Mucosa of descending colon (tissue), 3 donors: ENCODE data around the gene LLCFC1. TPM values are rescaled to one million over a fixed set of nuclear protein-coding genes. Genes with fewer than 3 reads are reported as not detected.

Source experiments
- ATAC-seq: fragments of 200-7000 bp; cut with Tn5 transposase; one replicate; pipeline ENCODE4 v1.9.1; 2020; ENCODE audit warnings: mild to moderate bottlenecking, moderate library complexity
- DNase-seq, 3 donors: peaks; one replicate each; pipeline ENCODE4 v3.0.0-alpha.2; 2020
- H3K36me3 ChIP-seq: fragments of 200-600 bp; one replicate; pipeline ENCODE4 v1.8.0; 2021; ENCODE audit warnings: low read depth, mild to moderate bottlenecking
- H3K4me1 ChIP-seq: fragments of 200-600 bp; one replicate; pipeline ENCODE4 v1.8.0; 2021; ENCODE audit warnings: low read depth, mild to moderate bottlenecking
- H3K4me3 ChIP-seq: fragments of 200-600 bp; one replicate; pipeline ENCODE4 v1.8.0; 2021; ENCODE audit warnings: mild to moderate bottlenecking
- H3K9me3 ChIP-seq: fragments of 200-600 bp; one replicate; pipeline ENCODE4 v1.8.0; 2021; ENCODE audit warnings: mild to moderate bottlenecking
- intact Hi-C, 2 donors: fragments of 100-400 bp; cut with DNase I in 1 of 2; cut with micrococcal nuclease in 1 of 2; formaldehyde crosslinking; loops; one replicate each; pipeline versions ENCODE4 v1.11.0 to v1.11.1; 2022; cut with DNase I, micrococcal nuclease
- total RNA-seq, 3 donors: library from RNA; stranded (reverse); fragmentation: NEBNext Ultra II Directional in 2 of 3; extraction: Animal tissue kit (Norgen Biotek cat#: 25700) in 2 of 3; gene quantifications; one replicate each; pipeline versions ENCODE4 v1.2.1 to v1.2.4, GENCODE V29; 2021 to 2023
- TF ChIP-seq, protein P1 (sequence below): fragments of 200-600 bp; IDR thresholded peaks from one replicate; pipeline ENCODE4 v1.8.0; 2022; ENCODE audit warnings: antibody characterized with exemption, mild to moderate bottlenecking
- donor health status: DM: no; HTN: no; CAD: no; lungs with moderate emphysema.
- donor health status: DM: no; HTN: no; CAD: no.
- donor health status: DM: no; HTN: yes; CAD: no.

The LLCFC1 gene
- total RNA-seq, 3 donors from 2014 or later: not detected

DNA sequence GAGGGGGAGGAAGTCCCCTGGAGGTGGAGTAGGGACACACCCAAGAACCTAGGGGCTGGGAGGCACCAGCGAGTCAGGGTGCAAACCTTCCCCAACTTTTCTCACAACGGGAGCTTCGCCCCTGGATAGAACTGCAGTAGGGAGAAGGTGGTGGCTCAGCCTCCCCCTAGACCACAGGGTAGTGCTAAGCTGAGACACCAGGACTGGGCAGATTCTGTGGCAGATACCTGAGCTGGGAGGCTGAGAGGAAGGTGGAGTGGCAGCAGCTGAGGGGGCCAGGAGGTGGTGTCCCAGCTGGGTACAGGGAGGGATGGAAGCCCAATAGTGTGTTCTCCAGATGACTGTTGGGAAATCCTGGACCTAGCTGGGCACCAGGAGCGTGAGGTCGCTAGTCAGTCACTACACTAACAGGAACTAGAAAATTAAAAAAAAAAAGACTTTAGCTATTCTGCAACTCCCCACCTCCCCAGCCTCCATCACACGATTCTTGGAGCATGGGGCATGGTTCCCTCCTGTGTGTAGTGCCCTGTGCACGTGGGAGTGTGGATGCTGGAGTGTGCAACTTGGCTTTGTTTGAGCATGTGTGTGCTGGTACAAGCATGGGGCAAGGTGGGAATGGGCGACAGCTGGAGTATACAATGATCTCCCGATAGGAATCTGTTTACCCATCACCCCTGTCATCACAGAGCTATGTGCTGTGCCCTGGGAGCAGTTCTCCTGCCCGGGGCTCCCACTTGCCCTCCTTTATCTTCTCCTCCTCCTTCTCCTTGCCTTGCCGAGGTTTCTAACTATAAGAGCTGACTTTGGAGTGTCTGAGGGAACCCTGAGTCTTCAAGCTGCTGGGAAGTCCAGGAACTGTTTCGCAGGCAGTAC, 44.9 kb upstream of the LLCFC1 start:
- ATAC-seq (no peak), DNase-seq (no peak)
- no peaks in the 10 kb centered on the region for H3K36me3 ChIP-seq
- intact Hi-C loops: no loop called here
- H3K4me1 ChIP-seq: no peaks in the 10 kb centered on the region
- H3K9me3 ChIP-seq: no peaks in the 10 kb centered on the region
- H3K4me3 ChIP-seq: no peak overlapping the region
- TF ChIP-seq, protein P1, sequence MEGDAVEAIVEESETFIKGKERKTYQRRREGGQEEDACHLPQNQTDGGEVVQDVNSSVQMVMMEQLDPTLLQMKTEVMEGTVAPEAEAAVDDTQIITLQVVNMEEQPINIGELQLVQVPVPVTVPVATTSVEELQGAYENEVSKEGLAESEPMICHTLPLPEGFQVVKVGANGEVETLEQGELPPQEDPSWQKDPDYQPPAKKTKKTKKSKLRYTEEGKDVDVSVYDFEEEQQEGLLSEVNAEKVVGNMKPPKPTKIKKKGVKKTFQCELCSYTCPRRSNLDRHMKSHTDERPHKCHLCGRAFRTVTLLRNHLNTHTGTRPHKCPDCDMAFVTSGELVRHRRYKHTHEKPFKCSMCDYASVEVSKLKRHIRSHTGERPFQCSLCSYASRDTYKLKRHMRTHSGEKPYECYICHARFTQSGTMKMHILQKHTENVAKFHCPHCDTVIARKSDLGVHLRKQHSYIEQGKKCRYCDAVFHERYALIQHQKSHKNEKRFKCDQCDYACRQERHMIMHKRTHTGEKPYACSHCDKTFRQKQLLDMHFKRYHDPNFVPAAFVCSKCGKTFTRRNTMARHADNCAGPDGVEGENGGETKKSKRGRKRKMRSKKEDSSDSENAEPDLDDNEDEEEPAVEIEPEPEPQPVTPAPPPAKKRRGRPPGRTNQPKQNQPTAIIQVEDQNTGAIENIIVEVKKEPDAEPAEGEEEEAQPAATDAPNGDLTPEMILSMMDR: no peak

DNA sequence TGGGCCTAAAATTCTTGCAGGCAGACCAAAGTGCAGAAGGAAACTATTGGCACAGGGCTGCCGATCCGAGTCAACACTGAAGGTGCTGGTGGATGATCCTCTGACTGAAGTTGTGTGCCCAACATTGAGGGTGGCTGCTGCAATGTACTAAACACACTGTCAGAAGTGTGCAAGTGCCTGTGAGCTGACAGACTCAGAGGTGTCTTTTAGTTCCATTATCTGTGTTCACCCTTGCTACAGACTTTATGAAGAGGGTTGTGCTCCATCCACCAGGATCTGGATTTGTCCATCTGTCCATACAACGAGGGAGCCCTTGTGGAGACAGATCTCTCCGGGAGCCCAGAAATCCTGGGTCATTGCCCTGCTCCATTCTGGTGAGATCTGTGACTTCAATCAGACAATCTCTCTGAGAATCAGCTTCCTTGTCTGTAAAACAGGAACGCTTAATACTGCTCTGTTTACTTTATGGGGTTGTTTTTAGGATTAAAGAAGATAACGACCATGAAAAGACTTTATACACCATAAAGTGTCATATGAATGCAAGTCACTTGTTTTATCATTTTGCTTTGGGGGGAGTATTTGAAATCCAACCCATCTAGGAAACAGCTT, 44.2 kb upstream of the LLCFC1 start:
- DNase-seq (no peak), ATAC-seq (no peak)
- Histone ChIP-seq H3K9me3 (no peaks in the 10 kb centered on the region), H3K4me1 (no peaks in the 10 kb centered on the region), H3K36me3 (no peaks in the 10 kb centered on the region), H3K4me3 (no peak overlapping the region)
- intact Hi-C loops: no loop called here
- TF ChIP-seq, protein P1: no peak

DNA sequence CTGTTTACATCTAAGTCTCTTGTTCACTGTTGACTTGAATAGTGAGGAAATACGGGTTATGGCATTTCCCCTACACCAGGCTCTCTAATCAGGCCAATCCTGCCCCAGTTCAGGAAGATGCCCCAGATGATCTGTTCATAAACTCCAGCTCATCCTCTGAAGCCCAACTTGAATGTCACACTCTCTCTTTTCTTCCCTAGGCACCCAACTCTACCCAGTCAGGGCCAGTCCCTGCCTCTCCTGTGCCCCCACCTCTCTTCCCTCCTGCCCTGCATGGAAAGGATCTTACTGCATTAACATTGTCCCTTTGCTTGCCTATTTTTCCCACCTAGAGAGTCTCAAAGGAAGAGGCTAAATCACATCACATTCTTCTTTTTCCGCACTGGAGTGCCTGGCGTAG, 43.1 kb upstream of the LLCFC1 start:
- Histone ChIP-seq H3K9me3 (no peaks in the 10 kb centered on the region), H3K4me1 (no peaks in the 10 kb centered on the region), H3K4me3 (no peak overlapping the region), H3K36me3 (no peaks in the 10 kb centered on the region)
- intact Hi-C loops: no loop called here
- no peak for ATAC-seq
- no peak for DNase-seq
- TF ChIP-seq, protein P1: no peak

DNA sequence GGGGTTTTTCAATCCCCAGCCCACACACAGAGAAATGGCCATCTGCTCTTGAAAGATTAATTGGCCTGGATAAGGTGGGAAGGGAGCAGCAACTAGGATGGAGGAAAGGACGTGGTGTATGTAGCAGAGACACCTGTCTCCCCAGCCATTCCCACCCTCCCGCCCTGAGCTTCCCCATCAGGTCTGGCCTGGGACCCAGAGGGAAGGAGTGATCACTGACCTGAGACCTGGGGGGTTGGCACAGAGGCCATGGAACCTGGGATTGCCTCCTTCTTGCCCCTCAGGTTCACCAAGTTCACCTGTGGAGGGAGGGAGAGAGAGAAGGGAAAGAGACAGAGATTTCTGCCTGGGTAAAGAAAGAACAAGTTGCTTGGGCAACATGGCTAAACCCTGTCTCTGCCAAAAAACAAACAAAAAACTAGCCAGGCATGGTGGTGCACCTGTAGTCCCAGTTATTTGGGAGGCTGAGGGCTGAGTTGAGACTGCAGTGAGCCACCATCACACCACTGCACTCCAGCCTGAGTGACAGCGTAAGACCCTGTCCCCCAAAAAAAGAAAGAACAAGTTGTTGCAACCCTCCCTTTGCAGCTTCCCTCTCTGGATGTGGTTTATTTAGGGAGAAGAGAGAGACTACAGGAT, 42.4 kb upstream of the LLCFC1 start:
- Histone ChIP-seq H3K36me3 (no peaks in the 10 kb centered on the region), H3K9me3 (no peaks in the 10 kb centered on the region), H3K4me3 (no peak overlapping the region), H3K4me1 (no peaks in the 10 kb centered on the region)
- DNase-seq: no peak
- intact Hi-C loops: no loop called here
- no peak for ATAC-seq
- TF ChIP-seq, protein P1: no peak

DNA sequence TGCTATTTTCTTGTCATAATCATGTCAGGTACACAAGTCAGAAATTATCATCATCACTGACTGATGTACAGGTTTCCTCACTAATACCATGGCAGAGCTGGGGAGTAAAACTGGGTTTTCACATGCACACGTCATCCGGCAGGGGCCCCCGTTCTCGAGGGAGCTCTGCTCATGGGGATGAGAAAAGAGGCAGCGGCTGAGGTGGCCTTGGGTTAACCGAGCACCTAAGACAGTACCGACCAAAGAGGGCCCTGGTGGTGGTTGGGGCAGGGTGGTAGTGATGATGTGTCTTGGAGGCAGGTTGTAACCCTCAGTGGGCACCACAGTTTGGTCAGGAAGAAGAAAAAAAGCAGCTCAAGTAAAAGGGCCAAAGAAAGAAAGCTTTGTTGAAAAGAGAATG, 41.6 kb upstream of the LLCFC1 start:
- H3K36me3 ChIP-seq: no peaks in the 10 kb centered on the region
- no peak overlapping the region for H3K4me3 ChIP-seq
- intact Hi-C loops: no loop called here
- H3K4me1 ChIP-seq: no peaks in the 10 kb centered on the region
- no peaks in the 10 kb centered on the region for H3K9me3 ChIP-seq
- no peak for ATAC-seq
- no peak for DNase-seq
- TF ChIP-seq, protein P1: no peak
